ENCODE results near the gene NTM. TPM values are rescaled to one million over a fixed set of nuclear protein-coding genes. Genes with fewer than 3 reads are reported as not detected.

Gene NTM
- total and polyA plus RNA-seq, 2 experiments from 2014 or later = 25.9 to 49.0 TPM

DNA sequence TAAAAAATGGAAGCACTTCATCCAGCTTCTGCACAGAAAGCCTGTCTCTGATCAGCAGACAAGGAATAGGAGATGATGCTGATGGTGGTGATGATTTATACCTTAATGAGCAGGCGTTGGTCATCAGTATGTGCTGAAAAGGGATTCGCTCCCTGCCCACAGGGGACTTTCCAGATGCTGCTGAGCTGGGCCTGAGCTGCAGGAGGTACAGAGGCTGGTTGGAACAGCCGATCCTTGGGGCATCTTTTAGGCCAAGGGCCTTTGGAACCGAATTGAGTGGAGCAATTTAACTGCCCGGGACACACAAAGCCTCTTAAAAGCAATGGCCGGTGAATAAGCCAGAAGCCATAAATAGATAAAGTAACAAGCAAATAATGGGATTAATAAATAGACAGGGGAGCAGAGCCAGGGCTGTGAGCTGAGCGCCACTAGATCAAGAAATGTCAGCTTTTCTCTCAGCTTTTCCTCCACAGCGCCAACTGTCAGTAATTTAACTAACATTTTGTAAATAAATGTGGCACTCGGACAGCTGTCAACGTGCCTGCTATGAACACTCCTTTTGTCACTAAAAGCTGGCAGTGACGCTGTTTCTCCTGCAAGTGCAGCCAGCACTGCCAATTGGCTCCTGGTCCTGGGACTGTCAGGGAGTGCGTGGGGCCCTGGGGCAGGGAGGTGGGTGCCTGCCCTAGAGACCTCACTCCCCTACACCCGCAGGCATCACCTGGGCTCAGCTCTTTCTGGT lies 562.3 kb downstream of the NTM start:
- Histone ChIP-seq H2AFZ (no peak overlapping the region), H3K9ac (no peak overlapping the region), H3K4me2 (ENCODE audit: unreplicated experiment) (no peak overlapping the region), H3K27me3 (replicated peaks; ENCODE audit: insufficient read depth) (no peaks in the 10 kb centered on the region), H3K9me2 (ENCODE audit: insufficient read depth) (no peaks in the 10 kb centered on the region), H3K4me1 (ENCODE audit: insufficient read depth) (no peaks in the 10 kb centered on the region), H3K79me2 (ENCODE audit: insufficient read depth) (peaks cover 38% of the 10 kb centered on the region), H4K20me1 (ENCODE audit: insufficient read depth) (no peaks in the 10 kb centered on the region), H3F3A (ENCODE audit: insufficient read depth) (no peaks in the 10 kb centered on the region), H3K36me3 (ENCODE audit: low read depth) (no peaks in the 10 kb centered on the region), H3K4me3 (no peak overlapping the region), H3K27ac (no peak overlapping the region), H3K9me3 (ENCODE audit: low read depth) (no peaks in the 10 kb centered on the region)
- in situ Hi-C loops (cut with MboI) = no loop called here
- no peak for DNase-seq
- WGBS, 2 experiments (ENCODE audit: low coverage in 1 of 2, low lambda C conversion rate in 2 of 2, missing lambda C conversion rate in 2 of 2) = 52 to 59% methylated on average over 13 of the region's 13 CpGs
- TF ChIP-seq EZH2 (IDR thresholded peaks at IDR 0.05; ENCODE audit: insufficient read depth, poor library complexity, severe bottlenecking) = no peak
- no peak for TF ChIP-seq EZH2phosphoT487 (IDR thresholded peaks at IDR 0.05; ENCODE audit: insufficient read depth, low read depth)

DNA sequence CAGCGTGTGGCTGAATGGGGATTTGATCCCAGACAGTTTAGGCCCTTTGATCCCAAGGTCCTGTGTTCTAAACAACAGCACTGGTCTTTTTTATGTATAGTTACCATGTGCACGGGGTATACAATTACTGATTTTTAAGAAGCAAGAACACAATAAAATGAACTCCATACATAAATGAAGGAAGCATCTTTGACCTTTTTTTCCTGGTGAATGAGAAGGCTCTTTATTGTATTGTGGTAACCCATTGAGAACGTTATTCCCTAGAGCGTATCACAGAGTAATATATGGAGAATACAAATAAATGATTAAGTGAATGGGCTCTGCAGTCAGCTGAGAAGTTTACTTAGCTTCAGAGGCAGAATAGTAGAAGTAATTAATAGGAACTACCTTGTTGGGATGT lies 563.6 kb downstream of the NTM start:
- no peak overlapping the region for H3K9ac ChIP-seq
- H3K9me2 ChIP-seq (ENCODE audit: insufficient read depth) = no peaks in the 10 kb centered on the region
- 89 to 92% methylated on average over 4 of the region's 4 CpGs for WGBS, 2 experiments (ENCODE audit: low coverage in 1 of 2, low lambda C conversion rate in 2 of 2, missing lambda C conversion rate in 2 of 2)
- no peak overlapping the region for H3K4me2 ChIP-seq (ENCODE audit: unreplicated experiment)
- H3K4me3 ChIP-seq = no peak overlapping the region
- H3K9me3 ChIP-seq (ENCODE audit: low read depth) = no peaks in the 10 kb centered on the region
- no peak for DNase-seq
- no peak overlapping the region for H3K27ac ChIP-seq
- H2AFZ ChIP-seq = no peak overlapping the region
- H3K79me2 ChIP-seq (ENCODE audit: insufficient read depth) = peaks cover 44% of the 10 kb centered on the region
- in situ Hi-C loops (cut with MboI) = no loop called here
- no peaks in the 10 kb centered on the region for H3F3A ChIP-seq (ENCODE audit: insufficient read depth)
- H3K36me3 ChIP-seq (ENCODE audit: low read depth) = no peaks in the 10 kb centered on the region
- no peaks in the 10 kb centered on the region for H4K20me1 ChIP-seq (ENCODE audit: insufficient read depth)
- H3K4me1 ChIP-seq (ENCODE audit: insufficient read depth) = no peaks in the 10 kb centered on the region
- no peaks in the 10 kb centered on the region for H3K27me3 ChIP-seq (replicated peaks; ENCODE audit: insufficient read depth)
- no peak for TF ChIP-seq EZH2 (IDR thresholded peaks at IDR 0.05; ENCODE audit: insufficient read depth, poor library complexity, severe bottlenecking)
- TF ChIP-seq EZH2phosphoT487 (IDR thresholded peaks at IDR 0.05; ENCODE audit: insufficient read depth, low read depth) = no peak

DNA sequence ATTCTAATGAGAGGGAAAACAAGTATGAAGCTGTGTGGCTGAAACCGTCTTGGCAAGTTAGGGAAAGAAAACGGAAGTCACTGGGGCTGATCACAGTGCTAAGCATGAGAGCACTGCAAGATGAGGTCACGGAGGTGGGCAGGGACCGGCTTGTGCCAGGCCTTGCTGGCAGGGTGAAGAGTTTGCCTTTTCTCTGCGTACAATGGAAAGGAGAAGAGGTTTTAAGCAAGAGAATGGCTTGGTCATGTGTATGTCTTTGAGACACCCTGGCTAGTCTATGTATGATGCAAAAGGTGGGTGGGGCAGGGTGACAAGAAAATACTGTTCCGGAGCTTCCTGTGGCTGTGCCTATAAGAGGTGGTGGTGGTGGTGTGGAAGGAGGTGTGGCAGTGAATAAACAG lies 567.9 kb downstream of the NTM start:
- Histone ChIP-seq H3K79me2 (ENCODE audit: insufficient read depth) (peaks cover 41% of the 10 kb centered on the region), H3K36me3 (ENCODE audit: low read depth) (no peaks in the 10 kb centered on the region), H3K4me1 (ENCODE audit: insufficient read depth) (no peaks in the 10 kb centered on the region), H3K9me2 (ENCODE audit: insufficient read depth) (no peaks in the 10 kb centered on the region), H3F3A (ENCODE audit: insufficient read depth) (no peaks in the 10 kb centered on the region), H3K4me2 (ENCODE audit: unreplicated experiment) (no peak overlapping the region), H3K9me3 (ENCODE audit: low read depth) (no peaks in the 10 kb centered on the region), H3K27ac (no peak overlapping the region), H2AFZ (no peak overlapping the region), H3K27me3 (replicated peaks; ENCODE audit: insufficient read depth) (no peaks in the 10 kb centered on the region), H3K9ac (no peak overlapping the region), H3K4me3 (no peak overlapping the region), H4K20me1 (ENCODE audit: insufficient read depth) (no peaks in the 10 kb centered on the region)
- 94 to 96% methylated on average over 6 of the region's 6 CpGs for WGBS, 2 experiments (ENCODE audit: low coverage in 1 of 2, low lambda C conversion rate in 2 of 2, missing lambda C conversion rate in 2 of 2)
- no peak for TF ChIP-seq EZH2phosphoT487 (IDR thresholded peaks at IDR 0.05; ENCODE audit: insufficient read depth, low read depth)
- no peak for TF ChIP-seq EZH2 (IDR thresholded peaks at IDR 0.05; ENCODE audit: insufficient read depth, poor library complexity, severe bottlenecking)
- in situ Hi-C loops (cut with MboI) = no loop called here
- no peak for DNase-seq

DNA sequence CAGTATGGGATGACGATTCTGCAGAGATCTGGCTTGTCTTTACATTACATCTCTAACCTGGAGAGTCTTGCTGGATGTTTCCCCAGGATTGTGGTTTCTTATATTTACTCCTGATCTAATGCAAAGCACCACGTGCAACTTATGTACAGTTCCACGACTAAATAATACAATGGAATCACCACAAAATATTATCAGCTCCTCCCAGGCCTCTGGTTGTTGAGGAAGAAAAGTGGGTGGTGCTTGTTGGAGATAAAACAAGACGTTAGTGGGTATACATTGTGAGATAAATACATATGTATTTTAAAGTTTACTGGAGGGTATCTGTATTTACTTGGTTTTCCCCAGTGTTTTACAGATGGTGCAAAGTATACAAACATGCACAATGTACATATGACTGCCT lies 569.7 kb downstream of the NTM start:
- Histone ChIP-seq H3K9me2 (ENCODE audit: insufficient read depth) (no peaks in the 10 kb centered on the region), H2AFZ (no peak overlapping the region), H3K27ac (no peak overlapping the region), H3K79me2 (ENCODE audit: insufficient read depth) (peaks cover 41% of the 10 kb centered on the region), H3K4me3 (no peak overlapping the region), H3F3A (ENCODE audit: insufficient read depth) (no peaks in the 10 kb centered on the region), H3K9ac (no peak overlapping the region), H3K36me3 (ENCODE audit: low read depth) (no peaks in the 10 kb centered on the region), H4K20me1 (ENCODE audit: insufficient read depth) (no peaks in the 10 kb centered on the region), H3K4me2 (ENCODE audit: unreplicated experiment) (no peak overlapping the region), H3K27me3 (replicated peaks; ENCODE audit: insufficient read depth) (no peaks in the 10 kb centered on the region), H3K9me3 (ENCODE audit: low read depth) (no peaks in the 10 kb centered on the region), H3K4me1 (ENCODE audit: insufficient read depth) (no peaks in the 10 kb centered on the region)
- in situ Hi-C loops (cut with MboI) = no loop called here
- no peak for DNase-seq
- WGBS, 2 experiments (ENCODE audit: low coverage in 1 of 2, low lambda C conversion rate in 2 of 2, missing lambda C conversion rate in 2 of 2) = 67 to 70% methylated on average over 4 of the region's 4 CpGs
- TF ChIP-seq EZH2phosphoT487 (IDR thresholded peaks at IDR 0.05; ENCODE audit: insufficient read depth, low read depth) (no peak), EZH2 (IDR thresholded peaks at IDR 0.05; ENCODE audit: insufficient read depth, poor library complexity, severe bottlenecking) (no peak)

All from GM23248 (cell line).